Endodermal cell (in vitro differentiated cells): ENCODE data around the gene PAQR3. TPM values are rescaled to one million over a fixed set of nuclear protein-coding genes. Genes with fewer than 3 reads are reported as not detected.

Experiments
- DNase-seq: peaks from one replicate; pipeline ENCODE4 v3.0.0-alpha.2; 2017
- H3K27ac ChIP-seq: 2 replicates; pipeline ENCODE4 v1.5.1; 2013; ENCODE audit warnings: mild to moderate bottlenecking, low read depth, low read length, moderate library complexity
- H3K27me3 ChIP-seq: 2 replicates; pipeline ENCODE4 v1.6.1; 2013; ENCODE audit warnings: mild to moderate bottlenecking, low read length, moderate library complexity; ENCODE audit not compliant: insufficient read depth, control insufficient read depth, poor library complexity, severe bottlenecking
- H3K36me3 ChIP-seq: 2 replicates; pipeline ENCODE4 v1.7.0; 2013; ENCODE audit warnings: mild to moderate bottlenecking, low read length, moderate library complexity; ENCODE audit not compliant: control insufficient read depth, insufficient read depth
- H3K4me1 ChIP-seq: one replicate; pipeline ENCODE4 v1.7.0; 2013; ENCODE audit warnings: low read length; ENCODE audit not compliant: control insufficient read depth, insufficient read depth
- H3K4me3 ChIP-seq: 2 replicates; pipeline ENCODE4 v1.5.1; 2013; ENCODE audit warnings: mild to moderate bottlenecking, low read length, moderate library complexity
- H3K9ac ChIP-seq: 2 replicates; pipeline ENCODE4 v1.6.1; 2013; ENCODE audit warnings: mild to moderate bottlenecking, low read length, moderate library complexity; ENCODE audit not compliant: poor library complexity, severe bottlenecking; ENCODE audit errors: extremely low read depth
- H3K9me3 ChIP-seq: 2 replicates; pipeline ENCODE4 v1.6.1; 2013; ENCODE audit warnings: mild to moderate bottlenecking, low read length, moderate library complexity; ENCODE audit not compliant: control insufficient read depth
- H3K27ac Mint-ChIP-seq: 2 replicates; pipeline ENCODE4 v1.8.0; 2020; ENCODE audit warnings: mixed read lengths
- H3K27me3 Mint-ChIP-seq: 2 replicates; pipeline ENCODE4 v1.8.0; 2021; ENCODE audit warnings: mild to moderate bottlenecking, mixed read lengths; ENCODE audit not compliant: insufficient read depth
- H3K36me3 Mint-ChIP-seq: 2 replicates; pipeline ENCODE4 v1.8.0; 2020; ENCODE audit warnings: low read depth, mixed read lengths
- H3K4me1 Mint-ChIP-seq: 2 replicates; pipeline ENCODE4 v1.8.0; 2020; ENCODE audit warnings: mixed read lengths
- H3K4me3 Mint-ChIP-seq: 2 replicates; pipeline ENCODE4 v1.8.0; 2020; ENCODE audit warnings: mild to moderate bottlenecking, moderate library complexity, mixed read lengths
- H3K9me3 Mint-ChIP-seq: 2 replicates; pipeline ENCODE4 v1.8.0; 2020; ENCODE audit warnings: mild to moderate bottlenecking, mixed read lengths
- whole genome bisulfite sequencing, 2 experiments: methylation state at CpG; one replicate each; pipeline versions ENCODE4 v1.1.5 to v1.1.7; 2013; ENCODE audit warnings: missing lambda C conversion rate in 2 of 2, mixed read lengths in 1 of 2; ENCODE audit not compliant: insufficient coverage in 1 of 2, insufficient read length in 1 of 2; 5-methylcytosine and 5-hydroxymethylcytosine counted together
- total RNA-seq, 2 donors: library from RNA; stranded (reverse); fragmentation: NEBNext Ultra II Directional in 1 of 2; extraction: Animal tissue kit (Norgen Biotek cat#: 25700) in 1 of 2; gene quantifications; 2 replicates in 1 of 2; 3 replicates in 1 of 2; pipeline ENCODE4 v1.2.1, GENCODE V29; 2021
- TF ChIP-seq, protein P1 (sequence below): fragments of 200-600 bp; sonication (generic); conservative IDR thresholded peaks from 2 replicates; pipeline ENCODE4 v1.5.0; 2021; ENCODE audit warnings: antibody characterized with exemption, mild to moderate bottlenecking

The PAQR3 gene
- total RNA-seq, 2 donors from 2014 or later = 31.2 to 37.3 TPM

DNA sequence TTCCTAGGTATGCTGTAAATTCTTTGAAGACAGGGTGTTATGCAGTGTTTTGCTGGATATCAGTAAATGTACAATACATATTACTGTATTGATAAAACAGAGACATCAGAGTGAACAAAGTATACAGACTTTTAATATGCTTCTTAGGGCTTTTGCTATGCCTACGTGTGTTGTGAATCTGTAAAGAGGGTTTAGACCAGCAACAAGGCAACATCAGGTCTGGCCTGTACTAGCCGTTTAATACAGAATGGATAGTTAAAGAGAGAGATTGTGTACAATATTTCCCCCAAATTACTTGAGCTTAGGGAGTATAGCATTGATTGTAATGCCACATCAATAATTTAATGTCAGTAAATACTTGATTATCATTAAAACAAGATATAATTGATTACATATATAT lies 75.2 kb downstream of the PAQR3 start:
- no peaks in the 10 kb centered on the region for H3K4me1 ChIP-seq
- H3K4me3 Mint-ChIP-seq = no peak overlapping the region
- 80 to 93% methylated on average over 1 to 2 of the region's 2 CpGs for WGBS, 2 experiments
- DNase-seq = no peak
- no peaks in the 10 kb centered on the region for H3K9me3 ChIP-seq
- no peak overlapping the region for H3K9ac ChIP-seq
- H3K27ac Mint-ChIP-seq = no peak overlapping the region
- H3K9me3 Mint-ChIP-seq = no peaks in the 10 kb centered on the region
- peaks cover 2% of the 10 kb centered on the region for H3K4me1 Mint-ChIP-seq
- no peaks in the 10 kb centered on the region for H3K27me3 Mint-ChIP-seq
- H3K36me3 ChIP-seq = peaks cover 36% of the 10 kb centered on the region
- no peak overlapping the region for H3K4me3 ChIP-seq
- TF ChIP-seq, protein P1, sequence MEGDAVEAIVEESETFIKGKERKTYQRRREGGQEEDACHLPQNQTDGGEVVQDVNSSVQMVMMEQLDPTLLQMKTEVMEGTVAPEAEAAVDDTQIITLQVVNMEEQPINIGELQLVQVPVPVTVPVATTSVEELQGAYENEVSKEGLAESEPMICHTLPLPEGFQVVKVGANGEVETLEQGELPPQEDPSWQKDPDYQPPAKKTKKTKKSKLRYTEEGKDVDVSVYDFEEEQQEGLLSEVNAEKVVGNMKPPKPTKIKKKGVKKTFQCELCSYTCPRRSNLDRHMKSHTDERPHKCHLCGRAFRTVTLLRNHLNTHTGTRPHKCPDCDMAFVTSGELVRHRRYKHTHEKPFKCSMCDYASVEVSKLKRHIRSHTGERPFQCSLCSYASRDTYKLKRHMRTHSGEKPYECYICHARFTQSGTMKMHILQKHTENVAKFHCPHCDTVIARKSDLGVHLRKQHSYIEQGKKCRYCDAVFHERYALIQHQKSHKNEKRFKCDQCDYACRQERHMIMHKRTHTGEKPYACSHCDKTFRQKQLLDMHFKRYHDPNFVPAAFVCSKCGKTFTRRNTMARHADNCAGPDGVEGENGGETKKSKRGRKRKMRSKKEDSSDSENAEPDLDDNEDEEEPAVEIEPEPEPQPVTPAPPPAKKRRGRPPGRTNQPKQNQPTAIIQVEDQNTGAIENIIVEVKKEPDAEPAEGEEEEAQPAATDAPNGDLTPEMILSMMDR = no peak
- peaks cover 40% of the 10 kb centered on the region for H3K36me3 Mint-ChIP-seq
- no peak overlapping the region for H3K27ac ChIP-seq
- H3K27me3 ChIP-seq = no peaks in the 10 kb centered on the region

DNA sequence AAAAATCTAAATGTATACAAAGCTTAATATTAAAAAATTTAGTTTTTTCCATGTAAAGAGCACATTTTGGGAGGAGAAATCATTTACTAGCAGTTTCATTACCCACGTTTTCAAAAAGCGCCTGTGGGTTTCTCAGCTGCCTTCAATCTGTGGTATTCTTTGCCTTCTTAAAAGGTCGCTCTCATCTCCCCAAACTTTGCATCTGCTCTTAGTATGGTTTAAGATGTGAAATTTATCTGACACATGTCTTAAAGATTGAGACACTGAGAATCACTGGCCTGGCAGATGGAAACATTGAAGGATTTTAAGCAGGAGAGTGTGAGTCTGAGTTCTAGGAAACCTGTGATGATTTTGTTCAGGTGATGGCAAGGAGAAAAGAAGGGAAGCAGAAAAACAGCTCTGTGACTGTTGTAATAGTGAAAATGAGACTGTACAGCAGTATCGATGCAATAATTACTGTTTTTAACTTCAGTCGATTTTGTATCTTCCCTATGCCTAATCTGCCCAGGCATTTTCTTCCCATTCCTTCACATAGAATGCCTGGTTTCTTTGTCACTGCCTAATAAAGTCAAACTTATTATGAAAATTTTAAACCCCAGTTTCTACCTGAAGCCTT lies 75.9 kb downstream of the PAQR3 start:
- no peak overlapping the region for H3K4me3 ChIP-seq
- TF ChIP-seq, protein P1 = no peak
- Mint-ChIP-seq H3K36me3 (peaks cover 34% of the 10 kb centered on the region), H3K27ac (no peak overlapping the region), H3K4me1 (peaks cover 2% of the 10 kb centered on the region), H3K4me3 (no peak overlapping the region), H3K9me3 (no peaks in the 10 kb centered on the region), H3K27me3 (no peaks in the 10 kb centered on the region)
- DNase-seq = no peak
- H3K27ac ChIP-seq = no peak overlapping the region
- H3K9ac ChIP-seq = no peak overlapping the region
- no peaks in the 10 kb centered on the region for H3K4me1 ChIP-seq
- peaks cover 36% of the 10 kb centered on the region for H3K36me3 ChIP-seq
- H3K9me3 ChIP-seq = no peaks in the 10 kb centered on the region
- WGBS, 2 experiments = 80 to 89% methylated on average over 3 to 5 of the region's 5 CpGs
- H3K27me3 ChIP-seq = no peaks in the 10 kb centered on the region

DNA sequence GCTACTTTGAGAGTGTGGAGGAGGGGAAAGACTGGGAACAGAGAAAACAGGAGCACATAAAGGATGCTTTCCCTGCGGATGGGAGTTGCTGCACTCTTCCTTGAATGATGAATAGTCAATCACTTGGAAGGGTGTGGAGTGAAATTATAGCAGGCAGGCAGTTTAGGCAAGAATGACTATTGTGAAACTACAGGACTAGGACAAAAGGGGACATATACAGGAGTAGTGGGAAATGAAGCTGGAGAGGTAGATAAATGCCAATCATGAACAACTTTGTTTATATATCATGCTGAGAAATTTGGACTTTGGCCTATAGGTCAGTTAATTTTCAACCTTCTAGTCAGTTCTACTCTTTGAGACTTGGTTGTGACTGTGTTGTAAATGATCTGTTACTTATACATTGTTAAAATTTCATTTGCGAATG lies 76.9 kb downstream of the PAQR3 start:
- Histone ChIP-seq H3K27me3 (no peaks in the 10 kb centered on the region), H3K27ac (no peak overlapping the region), H3K9me3 (no peaks in the 10 kb centered on the region), H3K36me3 (peaks cover 32% of the 10 kb centered on the region), H3K4me1 (no peaks in the 10 kb centered on the region), H3K9ac (no peak overlapping the region), H3K4me3 (no peak overlapping the region)
- peaks cover 2% of the 10 kb centered on the region for H3K4me1 Mint-ChIP-seq
- H3K27me3 Mint-ChIP-seq = no peaks in the 10 kb centered on the region
- H3K27ac Mint-ChIP-seq = no peak overlapping the region
- no peak overlapping the region for H3K4me3 Mint-ChIP-seq
- TF ChIP-seq, protein P1 = no peak
- no peaks in the 10 kb centered on the region for H3K9me3 Mint-ChIP-seq
- DNase-seq = no peak
- WGBS, 2 experiments = 91 to 92% methylated on average over 1 of the region's 2 CpGs
- peaks cover 26% of the 10 kb centered on the region for H3K36me3 Mint-ChIP-seq

Other genes starting within 250 kb of the PAQR3 start
- gene BMP2K, start 163.1 kb downstream of the PAQR3 start, total RNA-seq = 10 to 100 TPM; 39.4 to 49.1 TPM